H1 (cell line): ENCODE data around the gene ENOX2.

Source experiments
- CREB1 ChIP-seq: IDR thresholded peaks from 2 replicates; pipeline ENCODE4 v1.6.1; 2012; ENCODE audit warnings: inconsistent platforms
- CTCF ChIP-seq, 3 experiments: IDR thresholded peaks; 1 replicate in 2 of 3; 2 replicates in 1 of 3; pipeline versions ENCODE4 v1.5.1 to v1.6.1; 2011; ENCODE audit warnings: low read length in 3 of 3, mild to moderate bottlenecking in 3 of 3, inconsistent platforms in 2 of 3, low read depth in 1 of 3, moderate library complexity in 1 of 3; ENCODE audit not compliant: insufficient read depth in 1 of 3; ENCODE audit errors: control extremely low read depth in 1 of 3
- EP300 ChIP-seq, 2 experiments: IDR thresholded peaks; 1 replicate in 1 of 2; 2 replicates in 1 of 2; pipeline ENCODE4 v1.6.1; 2011 to 2012; ENCODE audit warnings: low read depth in 2 of 2, low read length in 2 of 2, mild to moderate bottlenecking in 2 of 2, borderline replicate concordance in 1 of 2, inconsistent platforms in 1 of 2, moderate library complexity in 1 of 2
- JUND ChIP-seq: IDR thresholded peaks from 2 replicates; pipeline ENCODE4 v1.6.1; 2011; ENCODE audit warnings: mild to moderate bottlenecking, improper control_type of control experiment, low read length
- POLR2A ChIP-seq, 2 experiments: IDR thresholded peaks; 1 replicate in 1 of 2; 2 replicates in 1 of 2; pipeline ENCODE4 v1.6.1; 2011; ENCODE audit warnings: low read depth in 2 of 2, low read length in 2 of 2, mild to moderate bottlenecking in 2 of 2; ENCODE audit errors: control extremely low read depth in 1 of 2
- POLR2AphosphoS5 ChIP-seq: IDR thresholded peaks from 2 replicates; pipeline ENCODE4 v1.6.1; 2011; ENCODE audit warnings: low read depth, low read length
- RXRA ChIP-seq: IDR thresholded peaks from 2 replicates; pipeline ENCODE4 v1.6.1; 2011; ENCODE audit warnings: low read depth, mild to moderate bottlenecking, low read length, moderate library complexity; ENCODE audit not compliant: insufficient read depth
- TAF1 ChIP-seq: IDR thresholded peaks from 2 replicates; pipeline ENCODE4 v1.6.1; 2011; ENCODE audit warnings: mild to moderate bottlenecking, low read depth, low read length
- TCF12 ChIP-seq: IDR thresholded peaks from 2 replicates; pipeline ENCODE4 v1.6.1; 2011; ENCODE audit warnings: low read depth, mild to moderate bottlenecking, low read length
- YY1 ChIP-seq: IDR thresholded peaks from 2 replicates; pipeline ENCODE4 v1.6.1; 2011; ENCODE audit warnings: low read depth, mild to moderate bottlenecking, low read length
- ZNF274 ChIP-seq: IDR thresholded peaks from 2 replicates; pipeline ENCODE4 v1.7.0; 2012; ENCODE audit warnings: low read length, borderline replicate concordance; ENCODE audit errors: extremely low read depth

- TF ChIP-seq ZNF274 (no peak), CTCF (IDR thresholded peaks at IDR 0.05; ENCODE audit: control extremely low read depth in 1 of 3, insufficient read depth in 1 of 3, low read depth in 1 of 3, low read length in 3 of 3) (no peak), CREB1 (no peak), POLR2AphosphoS5 (no peak), POLR2A (IDR thresholded peaks at IDR 0.05; ENCODE audit: control extremely low read depth in 1 of 2, low read depth in 2 of 2, low read length in 2 of 2) (no peak), YY1 (no peak), TAF1 (no peak), JUND (no peak), EP300 (IDR thresholded peaks at IDR 0.05; ENCODE audit: borderline replicate concordance in 1 of 2, low read depth in 2 of 2, low read length in 2 of 2) (no peak), TCF12 (no peak), RXRA (no peak)
These were observed 117.0 kb downstream of the ENOX2 start for GRCh38 chrX:130786030-130786429.
